Measurements from ENCODE around the gene INSYN2B.

INSYN2B gene

GRCh38 chr5:169922474-169922873 lies 57.8 kb downstream of the INSYN2B start:
- DNase-seq, result no peak

DNA sequence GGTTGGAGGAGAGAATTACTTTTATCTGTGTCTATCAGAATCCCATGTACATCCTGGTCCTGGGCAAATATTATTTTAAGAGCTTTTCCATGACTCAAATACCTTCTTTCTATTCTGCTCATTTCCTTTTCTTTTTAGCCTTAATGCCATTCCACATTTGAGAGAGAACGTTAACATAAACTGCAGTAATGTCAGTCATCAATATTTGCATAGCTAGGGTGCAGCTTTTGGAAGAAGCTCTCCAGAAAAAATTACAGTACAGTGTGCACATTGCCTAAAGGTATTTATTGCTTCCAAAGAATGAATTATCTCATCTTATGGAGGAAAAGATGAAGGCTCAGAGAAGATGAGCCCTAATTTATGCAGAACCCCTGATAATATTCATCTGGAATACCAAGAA lies 58.3 kb downstream of the INSYN2B start:
- no peak for DNase-seq

- DNase-seq, result no peak
Measured at GRCh38 chr5:169921384-169921783, 58.9 kb downstream of the INSYN2B start.

DNA sequence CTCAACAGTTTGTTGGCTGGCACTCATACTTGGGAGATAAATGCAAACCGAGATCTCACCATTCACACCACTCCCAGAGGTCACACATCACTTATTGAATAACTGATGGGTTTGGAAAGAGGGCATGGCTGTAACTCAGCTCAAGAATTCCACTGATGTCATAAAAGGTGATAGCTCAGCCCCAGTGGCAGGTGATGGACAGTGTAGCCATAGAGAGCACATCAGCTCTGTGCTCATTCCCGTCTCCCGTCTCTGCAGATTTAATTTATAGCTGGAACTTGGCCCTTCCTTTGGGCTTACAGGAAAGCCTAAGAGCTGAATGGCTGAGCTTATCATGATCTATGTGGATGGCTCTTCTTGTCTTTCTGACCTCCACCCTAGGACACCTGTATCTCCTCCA lies 59.8 kb downstream of the INSYN2B start:
- no peak for DNase-seq

DNA sequence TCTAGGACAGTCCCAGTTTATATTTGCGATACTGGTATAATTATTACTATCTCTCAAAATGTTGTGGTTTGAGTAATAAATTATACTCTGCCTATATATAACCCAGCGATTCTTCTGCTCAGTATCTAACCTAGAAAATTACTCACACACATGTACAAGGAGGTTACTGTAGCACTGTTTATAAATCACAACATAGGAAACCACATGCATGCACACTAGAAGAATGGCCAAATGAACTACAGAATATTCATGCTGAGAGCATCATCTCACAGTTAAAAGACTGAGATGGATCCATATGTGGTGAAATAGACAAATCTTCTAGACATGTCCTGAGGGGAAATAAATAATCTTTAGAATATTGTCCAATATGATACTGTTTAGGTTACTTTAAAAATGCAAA lies 62.1 kb downstream of the INSYN2B start:
- no peak for DNase-seq

DNA sequence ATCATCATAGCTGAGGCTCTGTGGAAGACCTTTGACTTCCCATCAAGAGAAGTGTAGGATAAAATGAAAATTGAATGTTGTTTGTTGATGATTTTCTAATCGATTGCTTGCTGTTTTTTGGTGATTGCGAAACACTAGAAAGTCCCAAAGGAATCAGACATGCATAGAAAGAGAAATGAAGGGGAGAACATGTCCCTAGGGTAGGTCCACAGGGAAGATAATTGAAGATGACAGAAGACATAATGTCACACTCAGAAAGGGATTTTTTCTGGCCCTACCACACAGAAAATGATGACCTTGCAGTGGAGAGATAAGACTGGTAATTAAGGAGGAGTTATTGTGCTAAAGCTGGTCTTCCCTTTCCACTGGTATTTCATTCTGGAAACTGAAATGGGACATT lies 62.8 kb downstream of the INSYN2B start:
- peak; percentile 16 for DNase-seq

DNA sequence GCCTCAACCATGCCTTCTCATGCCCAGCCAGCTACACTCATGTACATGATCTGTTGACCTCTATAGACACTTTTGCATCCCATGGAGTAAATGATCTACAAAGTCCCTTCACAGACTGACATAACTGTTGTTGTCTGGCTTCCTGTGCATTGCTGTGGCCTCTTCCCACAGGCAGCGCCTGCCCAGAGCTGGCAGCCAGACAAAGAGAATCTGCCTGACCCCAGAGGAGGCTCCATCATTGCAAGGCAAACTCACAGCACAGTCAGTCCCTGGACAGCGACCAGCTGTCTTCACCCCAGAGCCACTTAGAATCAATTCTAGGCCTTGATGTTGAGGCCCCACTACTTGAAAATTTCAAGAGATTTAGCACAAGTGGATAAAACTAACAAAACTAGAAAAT lies 65.5 kb downstream of the INSYN2B start:
- no peak for DNase-seq

DNA sequence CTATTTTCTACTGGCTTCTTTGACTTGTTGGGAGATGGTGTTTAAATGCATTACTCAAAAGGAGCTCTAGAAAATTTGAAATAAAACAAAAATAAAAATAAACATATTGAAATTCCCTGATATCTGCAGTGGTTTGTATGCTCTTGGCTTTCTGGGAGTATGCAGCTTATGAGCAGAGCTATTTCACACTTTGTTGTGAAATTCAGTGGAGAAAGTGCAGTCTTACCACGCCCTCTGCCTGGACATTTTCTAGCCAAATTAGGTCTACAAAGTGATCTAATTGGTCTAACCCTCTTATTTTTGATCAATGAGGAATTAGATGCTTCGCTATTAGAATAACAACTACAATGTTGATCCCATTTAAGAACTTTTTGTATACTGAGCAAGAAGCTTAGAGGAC lies 66.8 kb downstream of the INSYN2B start:
- DNase-seq, result no peak

DNA sequence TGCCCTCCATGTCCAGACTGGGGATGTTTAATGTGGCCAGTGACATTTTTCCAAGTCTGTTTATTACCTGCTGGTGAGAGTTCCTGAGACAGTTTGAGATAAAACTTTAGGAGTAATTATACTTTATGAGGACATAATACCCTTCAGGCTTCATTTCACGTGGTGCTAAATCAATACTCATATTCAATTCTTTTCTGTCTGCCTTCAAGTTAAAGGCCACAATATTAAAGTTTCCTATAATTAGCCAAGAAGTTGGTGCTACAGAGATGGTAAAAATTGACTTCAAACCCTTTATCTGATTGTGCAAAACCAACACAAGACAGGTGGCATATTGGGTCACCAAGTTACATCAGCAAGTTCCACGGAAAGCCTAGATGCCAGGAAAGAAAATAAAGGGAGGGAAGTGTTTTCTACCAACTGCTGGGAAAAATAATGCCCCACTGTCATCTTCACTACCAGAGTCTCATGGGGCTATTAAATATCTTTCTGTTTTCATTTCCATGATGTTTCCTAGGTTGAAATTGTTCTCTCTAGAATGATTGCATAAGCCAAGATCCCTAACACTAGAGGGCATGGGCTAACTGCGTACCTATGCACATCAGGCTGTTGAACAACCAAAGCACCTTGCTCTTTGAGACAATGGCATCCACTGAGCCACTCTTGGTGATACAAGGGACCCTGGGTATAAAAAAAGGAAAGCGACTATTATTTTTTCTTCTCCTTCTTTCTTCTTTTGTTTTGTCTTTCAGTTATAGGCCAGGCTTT lies 68.7 kb downstream of the INSYN2B start:
- DNase-seq, result no peak

GRCh38 chr5:169910393-169910792 lies 69.9 kb downstream of the INSYN2B start:
- no peak for DNase-seq

- no peak for DNase-seq
Measured at GRCh38 chr5:169909945-169910344, 70.3 kb downstream of the INSYN2B start.

DNA sequence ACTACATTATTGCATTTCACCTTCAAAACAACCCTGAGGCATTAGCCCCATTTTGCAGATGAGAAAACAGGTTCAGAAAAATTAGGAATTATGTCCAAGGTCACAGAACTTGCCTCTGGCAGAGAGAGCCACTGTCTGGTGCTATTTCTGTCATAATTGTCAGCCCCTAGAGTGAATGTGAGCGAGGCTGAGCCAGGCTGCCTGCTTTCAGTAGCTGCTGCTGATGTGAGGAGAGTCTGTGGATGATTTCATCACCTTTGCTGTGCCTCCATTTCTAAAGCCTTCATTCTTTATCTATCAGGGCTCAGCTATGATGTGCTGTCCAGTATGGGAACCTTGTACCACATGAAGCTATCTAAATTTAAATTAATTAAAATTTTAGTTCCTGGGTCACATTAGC lies 71.4 kb downstream of the INSYN2B start:
- no peak for DNase-seq

GRCh38 chr5:169906745-169907649 lies 73.3 kb downstream of the INSYN2B start:
- DNase-seq, result no peak

- no peak for DNase-seq
Measured at GRCh38 chr5:169905017-169905416, 75.3 kb downstream of the INSYN2B start.

DNA sequence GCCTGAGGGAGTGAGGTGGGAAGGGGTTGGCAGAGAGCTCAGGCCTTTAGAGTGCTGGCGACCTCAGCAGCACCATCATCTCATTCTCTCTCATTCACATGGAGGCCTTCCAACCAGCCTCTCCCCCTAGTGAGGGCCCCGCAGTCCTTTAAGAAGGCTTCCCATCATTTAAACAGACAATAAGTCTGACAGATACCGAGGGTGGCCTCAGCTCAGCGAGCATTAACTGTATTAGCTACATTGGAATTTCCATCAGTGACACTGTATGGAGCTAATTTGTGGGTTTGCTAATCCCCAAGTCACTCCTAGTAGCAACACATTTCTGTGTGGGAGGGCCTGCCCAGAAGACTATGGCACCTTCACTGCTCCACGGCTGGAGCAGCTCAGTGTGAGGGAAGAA lies 75.8 kb downstream of the INSYN2B start:
- DNase-seq, result no peak

DNA sequence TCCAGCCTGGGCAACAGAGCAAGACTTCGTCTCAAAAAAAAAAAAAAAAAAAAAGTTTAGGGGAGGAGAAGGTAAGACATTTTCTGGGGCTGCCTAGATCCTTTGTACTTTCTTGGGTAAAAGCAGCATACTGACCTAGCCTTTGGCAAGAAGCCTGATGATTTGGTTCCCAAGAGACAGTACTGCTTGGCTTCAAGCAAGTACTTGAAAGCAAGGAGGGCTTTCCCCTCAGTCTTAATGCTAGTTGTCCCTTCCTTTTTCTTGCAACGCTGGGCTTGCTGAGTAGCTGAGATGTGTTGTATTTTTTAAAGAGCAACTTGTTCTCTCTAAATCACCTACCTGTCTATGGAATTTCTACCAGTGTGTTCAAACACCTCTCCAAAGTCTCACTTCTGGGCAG lies 76.2 kb downstream of the INSYN2B start:
- no peak for DNase-seq

DNA sequence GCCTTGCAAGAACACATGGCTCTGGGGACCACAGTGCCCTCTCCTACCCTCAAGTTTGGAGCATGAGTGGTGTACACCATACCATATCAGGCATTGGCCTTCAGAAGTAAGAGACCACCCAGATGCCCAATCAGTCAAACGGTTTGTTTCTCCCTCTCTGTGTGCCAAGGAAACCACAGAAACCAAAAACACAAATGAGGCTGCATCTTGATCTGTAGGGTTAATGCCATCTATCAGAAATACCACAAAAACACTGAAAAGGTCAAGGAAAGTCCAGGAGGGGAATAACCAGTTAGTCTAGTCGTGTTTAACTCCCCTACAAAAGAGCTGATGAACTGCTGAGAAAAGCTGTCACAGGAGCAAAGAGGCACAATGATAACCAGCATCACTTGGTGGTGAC lies 78.4 kb downstream of the INSYN2B start:
- DNase-seq, result no peak

GRCh38 chr5:169897481-169897880 lies 82.8 kb downstream of the INSYN2B start:
- DNase-seq, result no peak

DNA sequence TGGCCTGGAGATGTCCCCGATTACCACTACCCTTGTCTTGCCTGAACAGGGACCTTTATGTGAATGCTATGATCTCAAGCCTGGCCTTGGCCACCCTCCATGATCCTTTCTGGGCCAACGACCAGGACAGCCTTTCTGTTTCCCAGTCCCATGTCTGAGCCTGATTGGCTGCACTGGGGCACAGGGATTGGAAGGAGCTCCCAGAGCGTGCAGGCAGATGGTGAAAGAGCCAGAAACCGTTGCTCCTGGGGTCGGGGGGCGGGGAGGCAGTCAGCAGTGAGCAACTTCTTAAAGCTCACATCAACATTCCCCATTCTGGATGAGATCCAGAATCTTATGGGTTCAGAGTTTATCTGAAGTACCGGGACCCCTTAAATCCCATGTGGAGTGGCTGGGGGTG lies 84.4 kb downstream of the INSYN2B start:
- no peak for DNase-seq

- DNase-seq, result no peak
Measured at GRCh38 chr5:169893571-169893970, 86.7 kb downstream of the INSYN2B start.

GRCh38 chr5:169893010-169893409 lies 87.3 kb downstream of the INSYN2B start:
- no peak for DNase-seq

GRCh38 chr5:169889572-169889971 lies 90.7 kb downstream of the INSYN2B start:
- DNase-seq, result no peak

GRCh38 chr5:169886677-169887076 lies 93.6 kb downstream of the INSYN2B start:
- DNase-seq, result no peak

GRCh38 chr5:169886033-169886432 lies 94.3 kb downstream of the INSYN2B start:
- DNase-seq, result no peak

All from OCI-M1 (cell line).